Rectal smooth muscle tissue (tissue), 1 donor: ENCODE data around the gene USP48.
"Not testable (repeated sequence)": the region's sequence is repeated elsewhere in the genome, so short reads cannot be mapped to it uniquely, and the experiment has no call there.

Experiments used
- H3K27ac ChIP-seq: one replicate; pipeline ENCODE4 v1.7.0; 2013; ENCODE audit warnings: low read depth, low read length, inconsistent platforms
- H3K27me3 ChIP-seq: one replicate; pipeline ENCODE4 v1.7.0; 2013; ENCODE audit warnings: low read length; ENCODE audit not compliant: control insufficient read depth, insufficient read depth
- H3K36me3 ChIP-seq: one replicate; pipeline ENCODE4 v1.7.0; 2013; ENCODE audit warnings: low read length; ENCODE audit not compliant: control insufficient read depth, insufficient read depth
- H3K4me1 ChIP-seq: one replicate; pipeline ENCODE4 v1.7.0; 2013; ENCODE audit warnings: low read length; ENCODE audit not compliant: control insufficient read depth, insufficient read depth
- H3K4me3 ChIP-seq: one replicate; pipeline ENCODE4 v1.7.0; 2013; ENCODE audit warnings: low read length
- H3K9ac ChIP-seq: one replicate; pipeline ENCODE4 v1.7.0; 2013; ENCODE audit warnings: low read length

USP48 gene

GRCh38 chr1:21633992-21634805 lies 148.8 kb downstream of the USP48 start:
- H3K4me1 ChIP-seq = no peaks in the 10 kb centered on the region
- H3K36me3 ChIP-seq = no peaks in the 10 kb centered on the region
- H3K9ac ChIP-seq = no peak overlapping the region
- H3K4me3 ChIP-seq = no peak overlapping the region
- H3K27ac ChIP-seq = no peak overlapping the region
- H3K27me3 ChIP-seq = peaks cover 13% of the 10 kb centered on the region

DNA sequence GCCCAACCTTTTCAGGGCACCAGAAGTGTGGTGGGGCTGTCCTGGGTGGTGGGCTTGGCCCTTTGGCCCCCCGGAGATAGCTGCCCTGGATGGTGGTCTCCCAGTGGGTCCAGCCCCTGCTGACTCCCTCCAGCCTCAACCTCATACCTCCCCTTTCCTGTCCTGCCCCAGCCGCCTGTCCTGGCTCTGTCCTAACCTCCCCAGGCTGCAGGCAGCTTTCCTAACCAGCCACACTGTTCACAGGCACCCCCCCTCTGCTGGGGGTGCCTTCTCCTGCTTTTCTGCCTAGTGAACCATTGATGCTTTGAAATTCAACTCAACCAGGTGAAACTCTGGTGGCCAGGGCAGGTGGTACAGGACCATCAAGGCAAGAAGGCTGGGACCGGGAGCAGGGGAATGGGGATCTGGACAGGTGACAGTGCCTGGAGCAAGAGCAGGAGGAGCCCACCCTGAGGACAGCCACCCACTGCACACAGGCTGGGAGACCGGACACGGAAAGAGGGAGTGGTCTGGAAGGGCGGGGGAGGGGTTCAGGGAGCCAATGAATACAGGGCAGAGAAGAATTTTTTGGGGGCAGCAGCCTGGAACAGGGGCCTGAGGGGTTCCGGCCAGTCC lies 149.7 kb downstream of the USP48 start:
- Histone ChIP-seq H3K27me3 (peaks cover 13% of the 10 kb centered on the region), H3K27ac (no peak overlapping the region), H3K36me3 (no peaks in the 10 kb centered on the region), H3K9ac (no peak overlapping the region), H3K4me1 (no peaks in the 10 kb centered on the region), H3K4me3 (no peak overlapping the region)

DNA sequence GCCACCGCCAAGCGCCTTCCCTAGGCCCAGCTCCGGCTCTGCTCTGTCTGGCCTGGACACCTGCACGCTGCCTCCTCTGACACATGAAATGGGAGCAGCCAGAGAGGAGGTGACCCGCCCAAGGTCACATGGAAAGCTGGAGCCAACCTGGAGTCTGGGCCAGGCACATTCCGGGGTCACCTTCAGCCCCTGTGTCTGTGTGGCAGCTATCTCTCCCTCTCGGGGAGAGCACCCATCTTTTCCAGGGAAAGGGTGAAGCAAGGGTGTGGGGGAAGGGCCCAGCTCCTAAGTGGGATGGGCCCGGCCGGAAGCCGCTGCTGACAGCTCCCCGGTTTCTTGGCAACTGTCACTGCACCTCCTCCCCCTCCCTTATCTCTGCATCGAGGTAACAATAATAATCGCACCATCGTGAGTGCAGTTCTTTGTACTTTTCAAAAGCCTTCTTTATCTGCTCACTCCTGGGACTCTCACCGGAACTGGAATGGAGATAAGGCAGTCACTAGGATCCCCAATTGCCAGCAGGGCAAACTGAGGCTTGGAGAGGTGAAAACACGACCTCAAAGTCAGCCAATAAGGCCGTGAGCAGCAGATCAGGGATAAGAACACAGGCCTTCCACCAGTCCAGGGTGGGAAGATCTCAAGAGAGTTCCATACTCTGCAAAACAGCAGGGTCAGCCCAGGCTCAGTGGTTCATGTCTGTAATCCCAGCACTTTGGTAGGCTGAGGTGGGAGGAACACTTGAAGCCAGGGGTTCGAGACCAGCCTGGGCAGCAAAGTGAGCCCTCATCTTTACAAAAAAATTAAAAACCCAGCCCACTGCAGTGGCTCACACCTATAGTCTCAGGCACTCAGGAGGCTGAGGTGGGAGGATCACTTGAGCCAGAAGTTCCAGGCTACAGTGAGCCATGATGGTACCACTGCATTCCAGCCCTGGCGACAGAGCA lies 150.7 kb downstream of the USP48 start:
- peaks cover 13% of the 10 kb centered on the region for H3K27me3 ChIP-seq
- no peak overlapping the region for H3K4me3 ChIP-seq
- H3K4me1 ChIP-seq = no peaks in the 10 kb centered on the region
- no peak overlapping the region for H3K9ac ChIP-seq
- no peaks in the 10 kb centered on the region for H3K36me3 ChIP-seq
- H3K27ac ChIP-seq = no peak overlapping the region

DNA sequence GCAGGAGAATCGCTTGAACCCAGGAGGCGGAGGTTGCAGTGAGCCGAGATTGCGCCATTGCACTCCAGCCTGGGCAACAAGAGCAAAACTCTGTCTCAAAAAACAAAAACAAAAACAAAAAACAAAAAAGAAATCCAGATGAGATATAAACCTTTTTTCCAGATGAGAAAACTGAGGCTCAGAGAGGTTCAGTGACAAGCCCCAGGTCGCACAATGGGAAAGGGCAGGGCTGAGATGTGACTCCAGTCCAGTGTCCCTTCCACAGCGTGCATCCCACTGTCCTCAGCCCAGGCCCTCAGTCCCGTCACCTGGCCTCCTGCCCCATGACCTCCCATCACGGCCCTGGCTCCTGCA lies 151.4 kb downstream of the USP48 start:
- not testable (repeated sequence) for H3K4me1 ChIP-seq, H3K36me3 ChIP-seq, H3K9ac ChIP-seq, H3K27ac ChIP-seq, H3K4me3 ChIP-seq
- H3K27me3 ChIP-seq = peaks cover 13% of the 10 kb centered on the region

DNA sequence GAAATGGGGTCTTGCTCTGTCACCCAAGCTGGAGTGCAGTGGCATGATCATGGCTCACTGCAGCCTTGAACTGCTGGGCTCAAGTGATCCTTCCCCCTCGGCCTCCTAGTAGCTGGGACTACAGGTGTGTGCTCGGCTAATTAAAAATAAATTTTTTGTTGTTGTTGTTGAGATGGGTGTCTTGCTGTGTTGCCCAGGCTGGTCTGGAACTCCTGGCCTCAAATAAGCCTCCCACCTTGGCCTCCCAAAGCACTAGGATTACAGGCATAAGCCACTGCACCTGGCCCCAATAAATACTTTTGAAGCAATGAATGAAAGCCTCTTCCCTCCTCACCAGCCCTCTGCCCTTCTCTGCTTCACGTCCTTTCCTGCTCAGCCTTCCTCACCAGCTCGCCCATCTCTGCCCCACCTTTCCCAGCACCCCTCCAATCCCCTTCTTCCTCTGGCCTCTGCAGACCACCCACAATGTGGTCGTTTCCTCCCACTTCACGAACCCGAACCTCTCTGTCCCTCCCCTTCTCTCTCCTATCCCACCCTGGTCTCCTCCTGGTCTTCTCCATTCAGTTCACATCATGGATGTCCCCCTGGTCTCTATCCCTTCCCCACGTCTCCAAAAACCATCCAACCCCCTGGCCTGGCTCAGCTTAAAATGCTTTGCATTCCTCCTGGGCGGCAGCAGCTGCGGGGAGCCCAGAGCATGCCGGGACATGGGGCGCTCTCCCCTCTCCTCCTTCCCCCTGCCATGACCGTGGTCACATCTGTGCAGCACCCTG lies 152.2 kb downstream of the USP48 start:
- H3K27me3 ChIP-seq = peaks cover 13% of the 10 kb centered on the region
- H3K4me1 ChIP-seq = no peaks in the 10 kb centered on the region
- no peaks in the 10 kb centered on the region for H3K36me3 ChIP-seq
- no peak overlapping the region for H3K27ac ChIP-seq
- H3K9ac ChIP-seq = no peak overlapping the region
- H3K4me3 ChIP-seq = no peak overlapping the region

GRCh38 chr1:21629971-21630370 lies 153.0 kb downstream of the USP48 start:
- Histone ChIP-seq H3K27me3 (peaks cover 5% of the 10 kb centered on the region), H3K4me1 (no peaks in the 10 kb centered on the region), H3K4me3 (no peak overlapping the region), H3K9ac (no peak overlapping the region), H3K36me3 (no peaks in the 10 kb centered on the region), H3K27ac (no peak overlapping the region)

- Histone ChIP-seq H3K27ac (no peak overlapping the region), H3K9ac (no peak overlapping the region), H3K27me3 (peaks cover 4% of the 10 kb centered on the region), H3K4me3 (no peak overlapping the region), H3K36me3 (no peaks in the 10 kb centered on the region), H3K4me1 (no peaks in the 10 kb centered on the region)
Observed at GRCh38 chr1:21628798-21629393, 154.1 kb downstream of the USP48 start.
